Measurements from ENCODE around the gene TMEM164.

DNA sequence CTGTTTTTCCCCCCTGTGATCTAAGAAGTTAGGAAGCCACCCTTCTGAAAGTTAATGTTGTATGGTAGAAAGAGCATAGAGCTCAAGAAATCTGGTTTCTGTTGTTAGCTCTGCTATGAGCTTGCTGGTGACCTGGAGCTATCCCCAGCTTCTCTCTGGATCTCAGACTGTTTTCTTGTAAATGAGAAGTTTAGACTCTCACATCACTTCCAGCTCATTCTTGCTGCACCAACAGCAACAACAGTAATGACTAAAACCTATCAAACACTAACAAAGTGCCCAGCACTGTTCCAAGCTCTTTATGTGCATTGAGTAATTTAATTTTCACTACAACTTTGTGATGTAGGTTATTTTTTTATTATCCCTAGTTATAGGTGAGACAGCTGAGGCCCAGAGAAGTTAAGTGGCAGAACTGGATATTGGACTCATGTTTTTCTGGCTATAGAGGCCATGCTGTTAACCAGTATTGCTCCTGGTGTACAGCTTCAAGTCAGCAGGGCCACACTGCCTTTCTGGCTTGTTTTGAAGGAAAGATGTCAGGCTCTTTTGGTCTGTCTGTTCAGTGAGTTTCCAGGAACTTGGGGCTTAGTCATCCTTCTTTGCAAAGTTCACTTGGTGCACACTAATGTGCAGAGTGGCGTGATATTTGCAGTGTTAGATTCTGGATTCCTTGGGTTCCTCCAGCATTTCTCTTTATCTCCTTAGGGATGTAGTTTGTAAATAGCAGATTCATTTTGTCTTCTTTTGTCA, 27.8 kb upstream of the TMEM164 start:
- TF ChIP-seq, protein P1, sequence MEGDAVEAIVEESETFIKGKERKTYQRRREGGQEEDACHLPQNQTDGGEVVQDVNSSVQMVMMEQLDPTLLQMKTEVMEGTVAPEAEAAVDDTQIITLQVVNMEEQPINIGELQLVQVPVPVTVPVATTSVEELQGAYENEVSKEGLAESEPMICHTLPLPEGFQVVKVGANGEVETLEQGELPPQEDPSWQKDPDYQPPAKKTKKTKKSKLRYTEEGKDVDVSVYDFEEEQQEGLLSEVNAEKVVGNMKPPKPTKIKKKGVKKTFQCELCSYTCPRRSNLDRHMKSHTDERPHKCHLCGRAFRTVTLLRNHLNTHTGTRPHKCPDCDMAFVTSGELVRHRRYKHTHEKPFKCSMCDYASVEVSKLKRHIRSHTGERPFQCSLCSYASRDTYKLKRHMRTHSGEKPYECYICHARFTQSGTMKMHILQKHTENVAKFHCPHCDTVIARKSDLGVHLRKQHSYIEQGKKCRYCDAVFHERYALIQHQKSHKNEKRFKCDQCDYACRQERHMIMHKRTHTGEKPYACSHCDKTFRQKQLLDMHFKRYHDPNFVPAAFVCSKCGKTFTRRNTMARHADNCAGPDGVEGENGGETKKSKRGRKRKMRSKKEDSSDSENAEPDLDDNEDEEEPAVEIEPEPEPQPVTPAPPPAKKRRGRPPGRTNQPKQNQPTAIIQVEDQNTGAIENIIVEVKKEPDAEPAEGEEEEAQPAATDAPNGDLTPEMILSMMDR (IDR thresholded peaks at IDR 0.05): no peak
- TF ChIP-seq POLR2A (IDR thresholded peaks at IDR 0.05): no peak

Data from heart left ventricle (tissue), 13 donors.